SK-N-MC (cell line): ENCODE data around the gene RGP1.

Source experiments
- DNase-seq: peaks from one replicate; pipeline ENCODE4 v3.0.0-alpha.2; 2011; ENCODE audit warnings: low read depth, low spot score
- H3K27ac ChIP-seq: fragments of 200-600 bp; sonication (generic); 2 replicates; pipeline ENCODE4 v1.5.1; 2016; ENCODE audit warnings: mixed run types
- H3K36me3 ChIP-seq: fragments of 200-600 bp; sonication (generic); 2 replicates; pipeline ENCODE4 v1.6.1; 2017; ENCODE audit warnings: antibody characterized with exemption, low read length, mixed read lengths; ENCODE audit not compliant: insufficient read depth
- H3K4me3 ChIP-seq: fragments of 200-600 bp; sonication (generic); 2 replicates; pipeline ENCODE4 v1.5.1; 2016
- H3K9ac ChIP-seq: fragments of 200-600 bp; sonication (generic); 2 replicates; pipeline ENCODE4 v1.8.0; 2017; ENCODE audit warnings: mixed run types, mixed read lengths; ENCODE audit not compliant: insufficient read length
- H3K9me3 ChIP-seq: fragments of 200-600 bp; sonication (generic); 2 replicates; pipeline ENCODE4 v1.6.1; 2017; ENCODE audit warnings: low read depth, mild to moderate bottlenecking, antibody characterized with exemption, low read length, moderate library complexity, mixed read lengths
- EZH2 ChIP-seq: fragments of 200-600 bp; sonication (generic); IDR thresholded peaks from one replicate; pipeline ENCODE4 v1.6.1; 2017; ENCODE audit warnings: antibody characterized with exemption
- FOXP2 ChIP-seq: optimal IDR thresholded peaks from 2 replicates; pipeline ENCODE3; 2011; ENCODE audit warnings: mild to moderate bottlenecking, moderate library complexity; ENCODE audit not compliant: insufficient read depth; ENCODE audit errors: extremely low read length, control extremely low read depth
- POLR2AphosphoS5 ChIP-seq: IDR thresholded peaks from 2 replicates; pipeline ENCODE4 v1.6.1; 2012; ENCODE audit warnings: mild to moderate bottlenecking, low read depth, low read length, borderline replicate concordance

RGP1 gene

GRCh38 chr9:35756275-35757225 lies 7.5 kb downstream of the RGP1 start:
- TF ChIP-seq EZH2 (no peak), FOXP2 (no peak), POLR2AphosphoS5 (peak; percentile 57; the same call in 1 of the 2 replicates)
- H3K9me3 ChIP-seq = no peaks in the 10 kb centered on the region
- peak overlapping the region; percentile 80 for H3K9ac ChIP-seq
- no peak overlapping the region for H3K27ac ChIP-seq
- peak overlapping the region; percentile 86 for H3K4me3 ChIP-seq
- DNase-seq = no peak
- peaks cover 14% of the 10 kb centered on the region; the same call in 1 of the 2 replicates for H3K36me3 ChIP-seq

GRCh38 chr9:35757226-35757891 lies 8.3 kb downstream of the RGP1 start:
- H3K9me3 ChIP-seq = no peaks in the 10 kb centered on the region
- no peak for DNase-seq
- H3K27ac ChIP-seq = no peak overlapping the region
- H3K9ac ChIP-seq = peak overlapping the region; percentile 80
- peaks cover 11% of the 10 kb centered on the region; the same call in 1 of the 2 replicates for H3K36me3 ChIP-seq
- TF ChIP-seq FOXP2 = no peak
- TF ChIP-seq EZH2 = no peak
- TF ChIP-seq POLR2AphosphoS5 = no peak; the same call in 1 of the 2 replicates
- H3K4me3 ChIP-seq = peak overlapping the region; percentile 86

- Histone ChIP-seq H3K36me3 (peaks cover 6% of the 10 kb centered on the region; the same call in 1 of the 2 replicates), H3K27ac (no peak overlapping the region), H3K9ac (peak overlapping the region; percentile 80), H3K4me3 (peak overlapping the region; percentile 86), H3K9me3 (no peaks in the 10 kb centered on the region)
- DNase-seq = no peak
- TF ChIP-seq POLR2AphosphoS5 (no peak), FOXP2 (no peak), EZH2 (no peak)
Measured at GRCh38 chr9:35757892-35758275, 8.8 kb downstream of the RGP1 start.

DNA sequence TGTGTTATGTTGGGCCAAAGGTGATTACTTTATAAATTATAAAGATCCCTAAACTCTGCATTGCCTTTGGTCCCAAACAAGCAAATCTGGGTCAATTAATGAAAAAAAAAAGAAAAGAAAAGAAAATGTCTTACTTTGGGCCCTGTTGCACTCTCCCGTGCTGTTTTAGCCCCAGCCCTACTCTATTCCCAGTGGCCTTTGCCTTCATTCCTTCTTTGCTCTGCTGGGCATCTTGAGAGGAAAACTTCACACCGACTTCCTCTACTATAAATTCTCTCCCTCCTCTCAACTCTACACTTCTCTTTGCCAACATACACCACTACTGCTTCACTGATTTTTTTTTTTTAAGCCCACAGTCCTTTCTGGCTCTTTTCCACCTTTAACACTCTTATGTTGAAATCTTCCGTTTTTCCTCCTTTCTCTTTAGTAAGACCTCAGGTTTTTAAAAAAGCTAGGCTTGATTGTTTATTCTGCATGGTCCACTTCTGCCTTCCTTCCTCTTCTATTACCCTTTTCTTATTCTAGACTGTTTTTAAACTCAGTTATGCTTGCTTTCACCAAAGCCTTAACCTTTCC lies 9.5 kb downstream of the RGP1 start:
- TF ChIP-seq EZH2 (no peak), POLR2AphosphoS5 (no peak), FOXP2 (no peak)
- Histone ChIP-seq H3K36me3 (no peaks in the 10 kb centered on the region), H3K9ac (no peak overlapping the region), H3K27ac (no peak overlapping the region), H3K4me3 (peak overlapping the region; percentile 86; the same call in 1 of the 2 replicates), H3K9me3 (no peaks in the 10 kb centered on the region)
- no peak for DNase-seq

DNA sequence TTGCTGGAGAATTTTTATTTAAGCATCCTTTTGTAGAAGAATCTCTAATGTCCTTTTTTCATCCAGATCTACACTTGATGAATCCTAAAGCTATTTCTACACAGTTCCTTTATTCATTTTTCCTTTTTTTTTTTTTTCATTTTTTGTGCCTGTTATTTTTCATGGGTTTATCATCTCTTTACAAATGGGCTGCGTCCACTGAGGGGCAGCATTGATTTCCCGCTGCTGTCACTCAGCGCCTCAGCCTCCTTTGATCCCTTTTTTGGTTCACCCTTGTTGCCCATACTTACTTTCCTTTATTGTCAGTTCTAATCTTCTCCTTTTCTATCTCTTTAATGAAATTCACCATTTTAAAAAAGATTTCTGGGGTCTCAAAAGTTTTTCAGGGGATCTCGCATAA lies 10.7 kb downstream of the RGP1 start:
- Histone ChIP-seq H3K4me3 (no peak overlapping the region), H3K9ac (no peak overlapping the region), H3K36me3 (no peaks in the 10 kb centered on the region), H3K9me3 (no peaks in the 10 kb centered on the region), H3K27ac (no peak overlapping the region)
- no peak for DNase-seq
- TF ChIP-seq EZH2 = no peak
- no peak for TF ChIP-seq FOXP2
- no peak for TF ChIP-seq POLR2AphosphoS5

DNA sequence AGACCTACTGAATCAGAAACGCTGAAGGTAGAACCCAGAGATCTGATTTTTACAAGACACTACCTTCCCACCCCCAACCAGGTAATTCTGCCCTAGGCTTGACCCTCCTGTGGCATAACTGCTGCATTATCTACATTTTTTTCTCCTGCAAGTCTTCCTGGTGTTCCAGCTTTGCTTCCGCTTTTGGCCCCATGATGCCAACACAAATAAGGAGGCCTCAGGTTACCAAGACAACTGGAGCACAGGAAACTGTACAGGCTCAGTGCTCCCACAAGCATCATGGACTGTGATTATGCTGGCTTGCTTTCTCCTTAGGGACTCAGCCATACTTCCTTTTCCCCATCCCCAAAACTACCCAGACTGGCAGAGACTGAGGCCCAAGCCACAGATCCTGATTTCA lies 11.6 kb downstream of the RGP1 start:
- no peak overlapping the region for H3K27ac ChIP-seq
- H3K36me3 ChIP-seq = no peaks in the 10 kb centered on the region
- no peak for DNase-seq
- H3K9me3 ChIP-seq = no peaks in the 10 kb centered on the region
- H3K4me3 ChIP-seq = no peak overlapping the region
- no peak overlapping the region for H3K9ac ChIP-seq
- no peak for TF ChIP-seq POLR2AphosphoS5
- TF ChIP-seq EZH2 = no peak
- no peak for TF ChIP-seq FOXP2

- no peak for DNase-seq
- no peak overlapping the region for H3K9ac ChIP-seq
- H3K36me3 ChIP-seq = no peaks in the 10 kb centered on the region
- no peaks in the 10 kb centered on the region for H3K9me3 ChIP-seq
- H3K27ac ChIP-seq = no peak overlapping the region
- no peak for TF ChIP-seq FOXP2
- no peak for TF ChIP-seq POLR2AphosphoS5
- no peak for TF ChIP-seq EZH2
- no peak overlapping the region for H3K4me3 ChIP-seq
Measured at GRCh38 chr9:35763181-35763580, 14.1 kb downstream of the RGP1 start.

- Histone ChIP-seq H3K27ac (no peak overlapping the region), H3K9ac (no peak overlapping the region), H3K4me3 (no peak overlapping the region), H3K36me3 (no peaks in the 10 kb centered on the region), H3K9me3 (no peaks in the 10 kb centered on the region)
- no peak for TF ChIP-seq POLR2AphosphoS5
- no peak for TF ChIP-seq FOXP2
- no peak for TF ChIP-seq EZH2
- DNase-seq = no peak
Measured at GRCh38 chr9:35763803-35764202, 14.7 kb downstream of the RGP1 start.
